ENCODE measurements around the gene GSK3B.
"Not testable (repeated sequence)": the region's sequence is repeated elsewhere in the genome, so short reads cannot be mapped to it uniquely, and the experiment has no call there.

GSK3B gene

DNA sequence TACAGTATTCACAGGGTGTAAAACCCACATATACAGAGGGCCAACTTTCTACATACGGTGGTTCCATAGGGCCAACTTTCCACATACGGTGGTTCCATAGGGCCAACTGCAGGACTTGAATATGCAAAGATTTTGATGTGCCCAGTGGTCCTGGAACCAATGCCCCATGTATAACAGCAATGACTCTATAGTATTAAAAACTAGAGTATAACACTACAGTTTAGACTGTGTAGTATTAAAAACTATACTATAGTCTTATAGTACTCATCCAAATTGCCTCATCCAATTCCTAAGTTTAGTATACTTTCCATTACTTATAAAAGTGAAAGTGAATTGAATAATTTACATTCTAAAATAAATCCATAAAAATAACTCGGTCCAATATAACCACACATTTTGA lies 75.9 kb downstream of the GSK3B start:
- DNase-seq (ENCODE audit: low spot score) (no peak), FAIRE-seq (no peak)

DNA sequence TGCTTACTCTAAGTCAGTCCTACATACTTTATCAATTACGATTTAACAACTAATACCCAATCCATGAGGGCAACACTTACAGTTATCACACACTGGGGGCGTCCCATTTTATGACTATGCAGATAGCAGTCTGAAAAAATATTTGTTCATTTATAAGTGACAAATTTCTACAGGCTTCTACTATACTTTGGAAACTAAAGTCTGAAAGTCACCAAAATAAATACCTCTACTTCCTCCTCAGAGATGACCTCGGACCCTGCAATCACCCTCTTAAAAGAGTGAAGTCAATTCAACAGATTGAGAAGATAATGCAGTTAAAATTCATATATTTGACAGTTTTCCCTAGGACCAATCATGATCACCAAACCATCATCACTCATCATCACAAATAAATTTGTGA lies 76.6 kb downstream of the GSK3B start:
- DNase-seq (ENCODE audit: low spot score) (no peak), FAIRE-seq (no peak)

DNA sequence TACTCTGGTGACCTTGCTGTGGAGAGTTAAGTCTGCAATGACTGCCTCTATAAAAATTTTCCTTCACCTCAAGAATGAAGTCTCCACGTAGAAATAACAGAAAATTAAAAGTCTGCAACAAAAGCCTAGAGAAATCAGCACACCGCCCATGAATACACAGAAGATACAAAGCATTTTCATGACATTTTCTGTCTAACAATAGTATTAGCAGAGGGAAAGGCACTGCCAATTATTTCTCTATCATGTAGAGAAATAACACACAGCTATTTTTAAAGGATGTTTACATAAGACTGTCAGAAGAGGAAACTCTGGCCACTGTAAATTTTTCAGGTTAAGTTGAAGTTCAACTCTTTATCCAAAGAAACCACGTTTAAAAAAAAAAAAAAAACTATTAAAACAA lies 80.8 kb downstream of the GSK3B start:
- DNase-seq (ENCODE audit: low spot score) = no peak
- FAIRE-seq = no peak

DNA sequence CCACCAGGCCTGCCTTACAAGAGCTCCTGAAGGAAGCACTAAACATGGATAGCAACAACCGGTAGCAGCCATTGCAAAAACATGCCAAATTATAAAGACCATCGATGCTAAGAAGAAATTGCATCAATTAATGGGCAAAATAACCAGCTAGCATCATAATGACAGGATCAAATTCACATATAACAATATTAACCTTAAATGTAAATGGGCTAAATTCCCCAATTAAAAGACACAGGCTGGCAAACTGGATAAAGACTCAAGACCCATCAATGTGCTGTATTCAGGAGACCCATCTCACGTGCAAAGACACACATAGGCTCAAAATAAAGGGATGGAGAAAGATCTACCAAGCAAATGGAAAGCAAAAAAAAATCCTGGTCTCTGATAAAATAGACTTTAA lies 88.5 kb downstream of the GSK3B start:
- not testable (repeated sequence) for FAIRE-seq; DNase-seq (ENCODE audit: low spot score)

DNA sequence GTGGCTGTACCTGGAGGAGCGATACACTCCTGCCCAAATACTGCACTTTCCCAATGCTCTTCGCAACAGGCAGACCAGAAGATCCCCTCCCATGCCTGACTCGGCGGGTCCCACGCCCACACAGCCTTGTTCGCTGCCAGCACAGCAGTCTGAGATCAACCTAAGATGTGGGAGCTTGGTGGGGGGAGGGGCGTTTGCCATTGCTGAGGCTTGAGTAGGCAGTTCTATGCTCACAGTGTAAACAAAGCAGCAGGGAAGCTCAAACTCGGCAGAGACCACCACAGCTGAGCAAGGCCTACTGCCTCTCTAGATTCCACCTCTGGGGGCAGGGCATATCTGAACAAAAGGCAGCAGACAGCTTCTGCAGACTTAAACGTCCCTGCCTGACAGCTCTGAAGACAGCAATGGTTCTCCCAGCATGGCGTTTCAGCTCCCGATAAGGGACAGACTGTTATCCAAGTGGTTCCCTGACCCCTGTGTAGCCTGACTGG lies 90.2 kb downstream of the GSK3B start:
- DNase-seq (ENCODE audit: low spot score); FAIRE-seq: not testable (repeated sequence)

DNA sequence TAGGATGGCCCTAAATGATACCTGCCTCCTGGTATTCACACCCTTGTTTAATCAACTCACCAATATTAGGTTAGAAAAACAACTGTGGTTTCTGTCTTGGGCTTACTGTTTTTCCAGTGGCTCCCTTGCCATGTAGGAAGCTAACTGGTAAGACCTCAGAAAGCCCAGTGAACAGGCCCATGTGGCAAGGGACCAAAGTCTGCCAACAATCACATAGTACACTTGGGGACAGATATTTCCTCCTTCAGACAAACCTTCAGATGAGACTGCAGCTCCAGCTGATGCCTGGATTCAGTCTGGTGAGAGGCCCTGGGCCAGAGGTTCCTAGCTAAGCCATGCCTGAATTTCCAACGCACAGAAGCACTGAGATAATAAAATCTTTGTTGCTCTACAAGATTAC lies 96.1 kb downstream of the GSK3B start:
- no peak for DNase-seq (ENCODE audit: low spot score)
- FAIRE-seq = no peak

DNA sequence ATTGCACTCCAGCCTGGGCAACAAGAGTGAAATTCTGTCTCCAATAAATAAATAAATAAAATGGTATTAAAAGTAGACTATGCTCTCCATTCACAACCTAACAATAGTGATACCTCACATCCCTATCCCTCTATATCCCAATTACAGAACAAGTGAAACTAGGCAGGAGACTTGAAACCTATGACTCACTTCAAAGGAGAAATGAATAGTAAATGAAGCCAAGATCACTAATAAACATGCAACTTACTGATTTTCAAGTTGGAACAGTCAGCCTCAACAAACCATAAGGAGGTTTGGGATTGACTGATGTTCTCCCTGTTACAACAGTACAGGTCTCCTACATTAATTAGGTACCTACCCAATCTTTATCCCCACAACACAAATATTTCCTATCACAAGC lies 103.4 kb downstream of the GSK3B start:
- FAIRE-seq = no peak
- DNase-seq (ENCODE audit: low spot score) = no peak

DNA sequence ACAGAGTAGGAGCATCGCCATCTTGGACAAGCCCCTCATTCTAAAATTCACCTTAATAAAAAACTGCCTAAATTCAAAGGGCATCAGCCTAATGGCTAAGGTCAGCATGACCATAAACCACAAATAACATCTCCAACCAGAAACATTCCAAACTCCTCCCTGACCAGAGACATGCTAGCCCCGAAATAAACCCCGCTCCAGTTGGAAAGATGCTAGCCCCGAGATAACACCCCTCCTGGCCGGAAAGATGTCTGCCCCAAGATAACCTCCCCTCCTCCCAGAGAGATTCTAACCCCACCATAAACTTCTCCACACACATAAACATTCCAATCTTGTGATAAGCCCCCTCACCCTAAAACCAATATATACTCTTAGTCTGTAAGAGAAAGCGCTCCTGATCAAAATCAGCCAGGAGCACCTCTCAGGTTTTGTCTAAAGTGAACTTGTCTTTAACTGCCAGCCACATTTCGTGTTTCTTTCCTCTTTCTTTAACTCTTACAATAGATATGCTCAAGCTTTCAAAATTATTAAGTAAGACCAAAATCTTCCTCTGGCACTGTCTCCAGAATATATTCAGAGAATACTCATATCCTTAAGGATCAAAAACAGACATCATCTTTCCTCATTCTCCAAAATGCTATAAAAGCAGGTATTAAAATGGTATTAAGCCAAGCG lies 104.1 kb downstream of the GSK3B start:
- DNase-seq (ENCODE audit: low spot score) (no peak), FAIRE-seq (no peak)

DNA sequence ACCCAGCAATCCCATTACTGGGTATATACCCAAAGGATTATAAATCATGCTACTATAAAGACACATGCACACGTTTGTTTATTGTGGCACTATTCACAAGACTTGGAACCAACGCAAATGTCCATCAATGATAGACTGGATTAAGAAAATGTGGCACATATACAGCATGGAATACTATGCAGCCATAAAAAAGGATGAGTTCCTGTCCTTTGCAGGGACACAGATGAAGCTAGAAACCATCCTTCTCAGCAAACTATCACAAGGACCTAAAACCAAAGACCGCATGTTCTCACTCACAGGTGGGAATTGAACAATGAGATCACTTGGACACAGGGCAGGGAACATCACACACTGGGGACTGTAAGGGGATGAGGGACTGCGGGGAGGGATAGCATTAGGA lies 107.4 kb downstream of the GSK3B start:
- FAIRE-seq; DNase-seq (ENCODE audit: low spot score): not testable (repeated sequence)

DNA sequence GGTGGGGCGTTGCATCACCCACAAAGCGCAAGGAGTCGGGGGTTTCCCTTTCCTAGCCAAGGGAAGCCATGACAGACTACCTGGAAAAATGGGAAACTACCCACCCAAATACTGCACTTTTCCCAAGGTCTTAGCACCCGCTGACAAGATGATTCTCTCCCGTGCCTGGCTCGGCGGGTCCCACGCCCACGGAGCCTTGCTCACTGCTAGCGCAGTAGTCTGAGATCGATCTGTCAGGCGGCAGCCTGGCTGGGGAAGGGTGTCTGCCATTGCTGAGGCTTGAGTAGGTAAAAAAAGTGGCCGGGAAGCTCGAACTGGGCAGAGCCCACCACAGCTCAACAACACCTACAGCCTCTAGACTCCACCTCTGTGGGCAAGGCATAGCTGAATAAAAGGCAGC lies 112.9 kb downstream of the GSK3B start:
- FAIRE-seq = no peak
- no peak for DNase-seq (ENCODE audit: low spot score)

DNA sequence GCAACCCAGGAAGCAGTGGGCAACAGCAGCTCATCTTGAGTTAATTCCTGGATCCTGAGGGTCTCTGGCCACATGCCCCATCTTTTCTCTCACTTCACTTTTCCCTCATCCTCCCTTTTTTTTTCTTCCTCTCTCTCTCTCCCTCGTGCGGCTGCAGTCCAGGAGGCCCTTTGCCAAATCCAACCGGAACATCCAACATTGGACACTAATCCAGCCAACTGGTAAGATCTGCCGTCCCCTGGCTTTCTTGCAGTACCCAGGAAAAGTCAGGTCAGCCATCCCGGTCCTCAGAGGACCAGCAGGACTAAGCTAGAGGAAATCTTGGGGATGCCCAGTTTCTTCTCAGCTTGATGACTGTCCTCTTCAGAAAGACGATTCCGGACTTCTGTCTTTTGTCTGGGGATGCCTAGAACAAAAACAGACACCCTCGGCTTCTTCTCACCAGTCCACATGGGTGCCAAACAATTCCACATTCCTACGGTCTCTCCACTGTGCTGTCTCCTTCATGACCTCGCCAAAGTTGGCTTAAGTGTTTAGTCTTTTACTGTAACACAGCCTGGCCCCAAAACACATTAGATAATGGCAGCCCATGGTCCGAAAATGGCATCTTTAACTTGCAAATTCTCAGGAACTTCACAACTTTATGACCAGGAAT lies 115.6 kb downstream of the GSK3B start:
- FAIRE-seq = no peak
- no peak for DNase-seq (ENCODE audit: low spot score)

DNA sequence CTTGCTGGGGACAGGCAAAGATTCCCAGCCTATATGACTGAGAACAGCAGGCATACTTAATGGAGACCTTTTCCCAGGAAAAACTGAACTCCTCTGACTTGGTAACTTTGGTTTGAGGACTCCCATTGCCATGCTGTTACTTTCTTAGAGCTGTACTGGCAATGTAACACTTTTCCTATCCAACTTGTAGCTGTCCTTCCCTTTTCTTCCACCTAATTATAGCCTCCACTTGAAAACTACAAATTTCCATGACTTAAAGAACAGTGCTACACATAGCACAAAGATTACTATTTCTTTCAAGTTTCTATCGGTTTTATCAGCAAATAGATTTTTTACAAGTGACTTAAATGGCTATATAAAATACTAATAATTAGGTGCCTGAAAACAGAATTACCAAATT lies 116.9 kb downstream of the GSK3B start:
- FAIRE-seq (no peak), DNase-seq (ENCODE audit: low spot score) (no peak)

DNA sequence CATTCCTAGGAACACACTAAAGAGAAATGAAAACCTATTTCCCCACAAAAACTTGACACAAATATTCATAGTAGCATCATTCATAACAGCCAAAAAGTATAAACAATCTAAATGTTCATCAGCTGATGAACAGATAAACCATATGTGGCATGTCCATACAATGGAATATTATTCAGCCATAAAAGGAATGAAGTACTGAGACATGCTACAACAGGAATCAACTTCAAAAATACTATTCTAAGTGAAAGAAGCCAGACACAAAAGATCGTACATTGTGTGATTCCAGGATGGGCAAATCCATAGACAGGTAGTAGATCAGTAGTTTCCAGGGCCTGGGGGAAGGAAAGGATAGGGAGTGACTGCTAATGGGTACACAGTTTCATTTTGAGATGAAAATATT lies 118.0 kb downstream of the GSK3B start:
- no peak for FAIRE-seq
- no peak for DNase-seq (ENCODE audit: low spot score)

DNA sequence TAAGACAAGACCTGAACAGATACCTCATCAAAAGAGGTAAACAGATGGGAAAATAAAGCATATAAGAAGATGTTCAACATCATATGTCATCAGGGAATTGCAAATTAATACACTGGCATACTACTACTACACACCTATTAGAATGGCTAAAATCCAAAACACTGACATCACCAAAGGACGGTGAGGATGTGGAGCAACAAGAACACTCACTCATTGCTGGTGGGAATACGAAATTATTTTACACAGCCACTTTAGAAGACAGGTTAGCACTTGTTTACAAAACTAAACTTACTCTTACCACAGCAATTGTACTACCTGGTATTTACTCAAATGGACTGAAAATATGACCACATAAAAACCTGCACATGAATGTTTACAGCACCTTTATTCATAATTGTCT lies 119.6 kb downstream of the GSK3B start:
- FAIRE-seq (no peak), DNase-seq (ENCODE audit: low spot score) (no peak)

DNA sequence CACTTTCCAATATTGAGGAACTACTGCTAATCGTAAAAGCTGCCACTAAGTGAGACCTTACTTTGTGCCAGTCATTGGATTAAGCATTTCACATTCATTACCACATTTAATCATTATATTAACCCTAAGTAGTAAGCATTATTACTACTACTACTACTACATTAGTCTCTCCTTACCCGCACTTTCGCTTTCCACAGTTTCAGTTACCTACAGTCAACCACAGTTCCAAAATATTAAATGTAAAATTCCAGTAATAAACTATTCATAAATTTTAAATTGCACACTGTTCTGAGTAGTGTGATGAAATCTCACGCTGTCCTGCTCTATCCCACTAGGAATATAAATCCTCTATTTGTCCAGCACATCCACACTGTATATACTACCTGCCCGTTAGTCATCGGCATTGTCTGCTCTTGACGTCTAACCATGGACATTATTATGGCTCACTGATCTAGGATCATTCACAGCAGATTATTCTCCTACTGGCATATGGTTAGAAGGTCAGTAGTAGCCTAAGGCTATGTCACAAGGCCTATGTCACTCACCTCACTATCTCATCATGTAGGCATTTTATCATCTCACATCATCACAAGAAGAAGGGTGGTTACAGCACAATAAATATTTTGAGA lies 121.1 kb downstream of the GSK3B start:
- no peak for FAIRE-seq
- peak; percentile 16 for DNase-seq (ENCODE audit: low spot score)

DNA sequence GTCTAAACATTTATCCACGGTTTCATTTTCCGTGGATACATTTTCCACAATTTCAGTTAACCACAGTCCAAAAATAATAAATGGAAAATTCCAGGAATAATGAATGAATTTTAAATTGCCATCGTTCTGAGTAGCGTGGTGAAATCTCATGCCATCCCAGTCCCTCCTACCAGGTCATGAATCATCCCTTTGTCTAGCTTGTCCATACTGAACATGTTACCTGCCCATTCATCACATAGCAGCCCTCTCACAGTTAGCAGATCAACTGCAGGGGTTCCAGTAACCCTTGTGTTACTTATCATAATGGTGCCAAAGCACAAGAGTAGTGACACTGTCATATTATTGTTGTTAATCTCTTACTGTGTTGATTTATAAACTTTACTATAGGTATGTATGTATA lies 124.5 kb downstream of the GSK3B start:
- FAIRE-seq = no peak
- no peak for DNase-seq (ENCODE audit: low spot score)

DNA sequence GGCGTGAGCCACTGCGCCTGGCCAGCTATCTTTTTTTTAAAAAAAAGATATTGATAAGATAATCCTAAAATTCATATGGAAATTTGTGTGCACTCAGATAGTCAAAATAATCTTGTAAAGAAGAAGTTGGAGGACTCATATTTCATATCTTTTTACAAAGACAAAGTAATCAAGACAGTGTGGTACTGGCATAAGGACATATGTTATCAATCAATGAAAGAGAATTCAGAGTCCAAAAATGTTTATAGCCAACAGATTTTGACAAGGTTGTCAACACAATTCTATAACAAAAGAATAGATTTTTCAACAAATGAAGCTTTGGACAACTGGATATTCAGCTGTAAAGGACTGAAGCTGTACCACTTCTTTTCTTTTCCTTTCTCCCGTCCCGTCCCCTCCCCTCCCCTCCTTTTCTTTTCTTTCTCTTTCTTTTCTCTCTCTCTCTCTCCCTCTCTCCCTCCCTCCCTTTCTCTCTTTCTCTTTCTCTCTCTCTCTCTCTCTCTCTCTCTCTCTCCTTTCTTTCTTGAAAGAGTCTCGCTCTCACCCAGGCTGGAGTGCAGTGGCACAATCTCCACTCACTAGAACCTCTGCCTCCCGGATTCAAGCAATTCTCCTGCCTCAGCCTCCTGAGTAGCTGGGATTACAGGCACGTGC lies 126.8 kb downstream of the GSK3B start:
- FAIRE-seq (no peak), DNase-seq (ENCODE audit: low spot score) (no peak)

DNA sequence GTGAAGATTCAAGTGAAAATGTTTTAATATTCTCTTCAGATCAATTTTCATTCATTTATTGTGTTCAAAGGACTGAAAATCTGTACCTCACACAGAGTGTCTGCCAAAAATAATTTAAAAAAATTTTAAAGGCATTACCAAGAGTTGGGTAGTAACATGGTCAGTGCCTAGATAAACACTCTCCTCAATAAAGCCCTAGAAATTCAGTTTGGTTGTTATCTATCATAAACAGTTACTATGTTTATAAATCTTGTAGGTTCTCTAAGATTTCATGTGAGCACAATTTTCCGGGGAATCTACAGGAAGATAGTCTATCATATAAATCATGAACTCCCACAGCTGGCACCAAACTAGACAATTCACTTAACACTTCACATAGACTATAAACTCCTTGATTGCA lies 128.6 kb downstream of the GSK3B start:
- FAIRE-seq = no peak
- DNase-seq (ENCODE audit: low spot score) = no peak

DNA sequence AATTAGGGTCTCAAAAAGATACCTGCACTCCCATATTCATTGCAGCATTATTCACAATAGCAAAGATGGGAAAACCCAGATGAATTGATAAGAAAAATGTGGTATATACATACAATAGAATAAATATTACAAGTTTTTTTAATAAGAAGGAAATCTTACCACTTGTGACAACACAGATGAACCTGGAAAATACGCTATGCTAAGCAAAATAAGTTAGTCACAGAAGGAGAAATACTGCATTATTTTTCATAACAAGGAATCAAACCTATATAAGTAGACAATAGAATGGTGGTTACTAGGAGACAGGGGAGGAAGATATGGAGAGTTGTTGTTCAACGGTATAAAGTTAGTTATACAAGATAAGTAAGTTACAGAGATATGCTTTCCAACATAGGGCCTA lies 130.0 kb downstream of the GSK3B start:
- FAIRE-seq = no peak
- no peak for DNase-seq (ENCODE audit: low spot score)

DNA sequence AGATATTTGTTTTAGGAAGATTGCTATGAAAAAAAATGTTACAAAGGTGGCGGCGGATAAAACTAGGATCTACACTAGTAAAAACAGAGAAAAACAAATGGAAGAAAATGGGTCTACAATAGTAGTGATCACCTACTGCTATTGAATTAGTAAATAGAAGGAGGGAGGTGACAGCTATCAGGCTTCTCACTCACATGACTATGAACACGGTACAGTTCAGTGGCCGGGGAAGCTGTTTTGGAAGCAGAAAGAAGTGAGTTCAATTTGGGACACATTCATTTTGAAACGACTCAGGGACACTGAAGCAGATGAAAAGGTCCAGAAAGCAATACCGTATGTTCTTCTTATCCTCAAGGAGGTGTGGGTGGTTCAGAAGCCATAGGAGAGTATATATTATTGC lies 138.3 kb downstream of the GSK3B start:
- no peak for DNase-seq (ENCODE audit: low spot score)
- FAIRE-seq = no peak

DNA sequence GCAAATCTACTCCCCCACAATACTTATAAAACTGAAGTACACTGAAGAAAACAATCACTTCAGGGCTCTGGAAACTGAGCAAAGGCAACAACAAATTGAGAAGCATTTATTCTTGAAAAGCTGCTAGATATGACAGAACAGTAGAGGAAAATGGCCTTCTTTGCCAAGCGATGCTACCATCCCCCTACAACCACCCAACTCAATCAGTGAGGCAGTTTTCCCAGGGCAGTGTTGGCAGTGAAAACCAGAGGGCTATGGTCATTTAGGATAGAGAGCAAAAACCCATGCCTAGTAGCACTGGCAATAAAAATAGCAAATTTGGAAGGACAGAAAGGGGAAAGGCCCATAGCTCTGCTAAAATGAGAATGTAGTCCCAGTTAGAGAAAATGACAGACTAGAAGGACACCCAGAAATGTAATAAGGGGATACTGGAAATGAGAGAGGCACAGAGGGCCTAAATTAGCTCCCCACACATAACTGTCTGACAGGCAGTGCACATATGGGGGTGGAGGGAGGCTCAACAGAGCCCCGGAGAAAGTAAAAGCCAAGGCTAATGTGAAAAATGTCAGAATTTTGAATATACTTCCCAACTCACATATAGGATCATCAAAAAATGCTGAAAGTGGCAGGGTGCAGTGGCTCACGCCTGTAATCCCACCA lies 143.5 kb downstream of the GSK3B start:
- FAIRE-seq = no peak
- no peak for DNase-seq (ENCODE audit: low spot score)

DNA sequence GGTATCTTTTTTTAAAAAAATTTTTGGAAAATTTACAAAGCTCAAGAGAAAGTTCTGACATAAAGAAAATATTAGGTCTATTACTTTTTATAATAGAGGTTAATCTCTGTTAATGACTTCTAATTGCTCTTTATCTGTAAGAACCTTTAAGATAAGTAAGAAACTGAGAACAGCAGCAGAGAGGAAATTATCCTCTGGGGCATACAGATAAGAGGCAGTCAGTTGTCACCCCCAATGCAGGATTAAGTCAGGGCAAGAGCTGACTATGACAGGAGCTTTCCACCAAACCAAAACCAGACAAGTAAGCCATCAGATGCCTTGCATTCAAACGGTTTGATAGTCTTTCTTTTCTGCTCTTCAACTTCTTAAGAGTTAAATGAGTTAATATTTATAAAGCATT lies 149.0 kb downstream of the GSK3B start:
- FAIRE-seq (no peak), DNase-seq (ENCODE audit: low spot score) (no peak)
